ENCODE results near the gene GBP2.
"Not testable (repeated sequence)": the region's sequence is repeated elsewhere in the genome, so short reads cannot be mapped to it uniquely, and the experiment has no call there.

Gene GBP2

GRCh38 chr1:89126602-89127565, 970 bp upstream of the GBP2 start:
- peak; percentile 42 to 68 (median 54) for DNase-seq (ENCODE audit: low read depth in 4 of 4, low spot score in 1 of 4)

GRCh38 chr1:89125240-89125912, 538 bp downstream of the GBP2 start:
- DNase-seq (ENCODE audit: low read depth in 4 of 4, low spot score in 1 of 4) = no peak

- no peak for DNase-seq (ENCODE audit: low read depth in 4 of 4, low spot score in 1 of 4)
These were observed 4.3 kb downstream of the GBP2 start for GRCh38 chr1:89121641-89122040.

GRCh38 chr1:89114662-89115061, 11.3 kb downstream of the GBP2 start:
- no peak for DNase-seq (ENCODE audit: low read depth in 4 of 4, low spot score in 1 of 4)

GRCh38 chr1:89112871-89113613, 12.9 kb downstream of the GBP2 start:
- no peak for DNase-seq (ENCODE audit: low read depth in 4 of 4, low spot score in 1 of 4)

GRCh38 chr1:89104687-89105086, 21.2 kb downstream of the GBP2 start:
- no peak for DNase-seq (ENCODE audit: low read depth in 4 of 4, low spot score in 1 of 4)

GRCh38 chr1:89104147-89104546, 21.8 kb downstream of the GBP2 start:
- DNase-seq (ENCODE audit: low read depth in 4 of 4, low spot score in 1 of 4) = no peak

- no peak for DNase-seq (ENCODE audit: low read depth in 4 of 4, low spot score in 1 of 4)
These were observed 23.9 kb downstream of the GBP2 start for GRCh38 chr1:89102021-89102420.

- no peak for DNase-seq (ENCODE audit: low read depth in 4 of 4, low spot score in 1 of 4)
These were observed 25.5 kb downstream of the GBP2 start for GRCh38 chr1:89100412-89100811.

- no peak for DNase-seq (ENCODE audit: low read depth in 4 of 4, low spot score in 1 of 4)
These were observed 27.1 kb downstream of the GBP2 start for GRCh38 chr1:89098857-89099256.

- no peak for DNase-seq (ENCODE audit: low read depth in 4 of 4, low spot score in 1 of 4)
These were observed 30.2 kb downstream of the GBP2 start for GRCh38 chr1:89095737-89096136.

GRCh38 chr1:89089962-89090361, 36.0 kb downstream of the GBP2 start:
- no peak for DNase-seq (ENCODE audit: low read depth in 4 of 4, low spot score in 1 of 4)

- no peak for DNase-seq (ENCODE audit: low read depth in 4 of 4, low spot score in 1 of 4)
These were observed 37.3 kb downstream of the GBP2 start for GRCh38 chr1:89088572-89088971.

GRCh38 chr1:89087241-89087640, 38.7 kb downstream of the GBP2 start:
- DNase-seq (ENCODE audit: low read depth in 4 of 4, low spot score in 1 of 4) = no peak

GRCh38 chr1:89085781-89086180, 40.1 kb downstream of the GBP2 start:
- peak in 1 of 4 experiments; percentile 26 for DNase-seq (ENCODE audit: low read depth in 4 of 4, low spot score in 1 of 4)

GRCh38 chr1:89081005-89081404, 44.9 kb downstream of the GBP2 start:
- no peak for DNase-seq (ENCODE audit: low read depth in 4 of 4, low spot score in 1 of 4)

GRCh38 chr1:89080068-89080467, 45.8 kb downstream of the GBP2 start:
- not testable (repeated sequence) for DNase-seq (ENCODE audit: low read depth in 4 of 4, low spot score in 1 of 4)

- DNase-seq (ENCODE audit: low read depth in 4 of 4, low spot score in 1 of 4) = not testable (repeated sequence)
These were observed 53.3 kb downstream of the GBP2 start for GRCh38 chr1:89072466-89073065.

GRCh38 chr1:89070509-89070908, 55.4 kb downstream of the GBP2 start:
- DNase-seq (ENCODE audit: low read depth in 4 of 4, low spot score in 1 of 4) = no peak

GRCh38 chr1:89069951-89070350, 56.0 kb downstream of the GBP2 start:
- no peak for DNase-seq (ENCODE audit: low read depth in 4 of 4, low spot score in 1 of 4)

GRCh38 chr1:89068291-89068690, 57.6 kb downstream of the GBP2 start:
- DNase-seq (ENCODE audit: low read depth in 4 of 4, low spot score in 1 of 4) = no peak
